DND-41 (cell line): ENCODE results near the gene FAM228B.
"Not testable (repeated sequence)": the region's sequence is repeated elsewhere in the genome, so short reads cannot be mapped to it uniquely, and the experiment has no call there.

Experiments
- ATAC-seq: fragments of 200-7000 bp; cut with Tn5 transposase; 3 replicates; pipeline ENCODE4 v1.9.1; 2021; ENCODE audit warnings: low read depth; ENCODE audit not compliant: insufficient read depth
- DNase-seq: peaks from one replicate; pipeline ENCODE4 v3.0.0-alpha.2; 2020
- H2AFZ ChIP-seq: 2 replicates; pipeline ENCODE4 v1.6.0; 2012; ENCODE audit warnings: low read depth, low read length
- H3K27ac ChIP-seq: 2 replicates; pipeline ENCODE4 v1.5.1; 2012; ENCODE audit warnings: low read length, inconsistent platforms
- H3K27me3 ChIP-seq: fragments of 200-600 bp; sonication (generic); 2 replicates; pipeline ENCODE4 v1.6.0; 2012; ENCODE audit warnings: low read length, mild to moderate bottlenecking, inconsistent platforms; ENCODE audit not compliant: insufficient read depth, poor library complexity
- H3K36me3 ChIP-seq: 2 replicates; pipeline ENCODE4 v1.5.1; 2012; ENCODE audit warnings: low read length, inconsistent platforms; ENCODE audit not compliant: insufficient read depth
- H3K4me1 ChIP-seq: 2 replicates; pipeline ENCODE4 v1.5.1; 2012; ENCODE audit warnings: mild to moderate bottlenecking, low read length; ENCODE audit not compliant: insufficient read depth
- H3K4me2 ChIP-seq: 2 replicates; pipeline ENCODE4 v1.6.0; 2012; ENCODE audit warnings: mild to moderate bottlenecking, moderate library complexity, low read length, inconsistent platforms; ENCODE audit not compliant: insufficient read depth
- H3K4me3 ChIP-seq, 2 experiments: fragments of 200-600 bp in 1 of 2; shearing (Covaris generic) in 1 of 2; 2 replicates each; pipeline ENCODE4 v1.5.1; 2012 to 2016; ENCODE audit warnings: inconsistent platforms in 2 of 2, low read length in 2 of 2, mild to moderate bottlenecking in 2 of 2, low read depth in 1 of 2, moderate library complexity in 1 of 2
- H3K79me2 ChIP-seq: 2 replicates; pipeline ENCODE4 v1.6.0; 2012; ENCODE audit warnings: low read length, inconsistent platforms; ENCODE audit not compliant: insufficient read depth
- H3K9ac ChIP-seq: 2 replicates; pipeline ENCODE4 v1.6.0; 2012; ENCODE audit warnings: low read depth, mild to moderate bottlenecking, inconsistent platforms, low read length, moderate library complexity
- H3K9me3 ChIP-seq: 2 replicates; pipeline ENCODE4 v1.5.1; 2012; ENCODE audit warnings: low read length, moderate library complexity, mild to moderate bottlenecking, inconsistent platforms; ENCODE audit not compliant: insufficient read depth, severe bottlenecking
- H4K20me1 ChIP-seq: 2 replicates; pipeline ENCODE4 v1.6.0; 2012; ENCODE audit warnings: low read length; ENCODE audit not compliant: insufficient read depth
- CTCF ChIP-seq: IDR thresholded peaks from 2 replicates; pipeline ENCODE4 v1.5.1; 2012; ENCODE audit warnings: borderline replicate concordance, low read length, moderate library complexity, mild to moderate bottlenecking; ENCODE audit not compliant: poor library complexity, severe bottlenecking; ENCODE audit errors: extremely low read depth
- EZH2 ChIP-seq: IDR thresholded peaks from 3 replicates; pipeline ENCODE4 v1.6.1; 2012; ENCODE audit warnings: borderline replicate concordance, low read depth, mild to moderate bottlenecking, moderate library complexity, low read length, inconsistent platforms; ENCODE audit not compliant: severe bottlenecking

The FAM228B gene

DNA sequence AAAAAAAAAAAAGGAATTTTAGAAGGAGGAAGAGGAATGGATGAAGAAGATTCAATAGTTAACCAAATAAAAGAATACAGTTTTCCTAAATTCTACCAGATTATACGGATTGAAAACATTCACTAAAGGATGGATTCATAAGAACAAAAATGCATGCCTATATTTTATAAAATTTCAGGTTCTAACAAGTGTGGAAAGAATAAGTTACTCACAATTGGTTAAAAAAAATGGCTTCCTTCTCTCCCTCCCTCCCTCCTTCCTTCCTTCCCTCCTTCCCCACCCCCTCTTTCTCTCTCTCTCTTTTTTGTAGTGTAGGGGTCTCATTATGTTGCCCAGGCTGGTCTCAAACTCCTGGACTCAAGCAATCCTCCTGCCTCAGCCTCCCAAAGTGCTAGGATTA, 37.0 kb upstream of the FAM228B start:
- H4K20me1 ChIP-seq, result no peaks in the 10 kb centered on the region

DNA sequence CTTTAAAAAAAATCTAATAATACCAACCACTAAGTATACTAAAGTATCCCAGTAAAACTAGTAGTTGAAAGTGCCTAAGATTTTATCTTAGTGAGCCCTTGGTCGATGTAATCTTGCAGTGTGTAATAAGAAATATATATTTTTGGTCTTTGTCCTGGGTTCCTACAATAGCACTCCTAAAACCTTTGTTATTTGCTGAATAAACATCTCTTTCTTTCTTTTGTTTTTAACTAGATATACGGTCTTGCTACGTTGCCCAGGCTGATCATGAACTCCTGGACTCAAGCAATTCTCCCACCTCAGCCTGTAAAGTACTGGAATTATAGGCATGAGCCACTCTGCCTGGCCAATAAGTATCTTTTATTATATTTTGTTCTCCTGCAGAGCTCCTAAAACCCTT, 36.2 kb upstream of the FAM228B start:
- no peaks in the 10 kb centered on the region; the same call in 1 of the 2 replicates for H3K36me3 ChIP-seq
- TF ChIP-seq EZH2 (no peak), CTCF (no peak)
- no peaks in the 10 kb centered on the region for H3K27me3 ChIP-seq
- H3K9me3 ChIP-seq, result no peaks in the 10 kb centered on the region
- DNase-seq (no peak), ATAC-seq (no peak)
- H4K20me1 ChIP-seq, result no peaks in the 10 kb centered on the region
- no peak overlapping the region for H3K27ac ChIP-seq
- H3K4me3 ChIP-seq, result no peak overlapping the region
- no peak overlapping the region for H3K9ac ChIP-seq
- H2AFZ ChIP-seq, result no peak overlapping the region
- H3K79me2 ChIP-seq, result no peaks in the 10 kb centered on the region
- H3K4me2 ChIP-seq, result no peak overlapping the region
- H3K4me1 ChIP-seq, result peaks cover 18% of the 10 kb centered on the region

More for the DNA sequence above, 37.0 kb upstream of the FAM228B start:
- Histone ChIP-seq H3K4me1 (peaks cover 18% of the 10 kb centered on the region), H3K9ac (no peak overlapping the region), H3K27me3 (no peaks in the 10 kb centered on the region), H3K4me3 (no peak overlapping the region), H3K79me2 (no peaks in the 10 kb centered on the region), H3K36me3 (no peaks in the 10 kb centered on the region; the same call in 1 of the 2 replicates), H3K9me3 (no peaks in the 10 kb centered on the region), H2AFZ (no peak overlapping the region), H3K27ac (no peak overlapping the region), H3K4me2 (no peak overlapping the region)
- ATAC-seq (no peak), DNase-seq (no peak)
- no peak for TF ChIP-seq EZH2
- TF ChIP-seq CTCF, result no peak

DNA sequence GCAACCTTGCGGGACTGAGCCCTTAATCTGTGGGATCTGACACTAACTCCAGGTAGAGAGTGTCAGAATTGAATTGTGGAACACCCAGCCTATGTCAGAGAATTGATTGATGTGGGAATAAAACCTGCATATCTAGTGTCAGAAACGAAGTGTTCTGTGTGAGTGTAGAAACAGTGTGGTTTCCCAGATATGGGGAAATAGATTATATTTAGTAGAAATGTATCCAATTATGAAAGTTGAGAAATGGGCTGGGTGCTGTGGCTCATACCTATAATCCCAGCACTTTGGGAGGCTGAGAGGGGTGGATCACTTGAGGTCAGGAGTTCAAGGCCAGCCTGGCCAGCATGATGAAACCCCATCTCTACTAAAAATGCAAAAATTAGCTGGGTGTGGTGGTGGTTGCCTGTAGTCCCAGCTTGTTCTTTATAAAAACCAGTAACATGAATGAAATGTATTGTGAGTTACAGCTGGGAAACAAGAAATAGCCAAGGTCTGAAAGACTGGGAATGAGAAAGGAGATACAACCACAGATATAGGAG, 34.4 kb upstream of the FAM228B start:
- Histone ChIP-seq H4K20me1 (no peaks in the 10 kb centered on the region), H3K27ac (no peak overlapping the region), H3K36me3 (no peaks in the 10 kb centered on the region; the same call in 1 of the 2 replicates), H3K4me1 (peaks cover 11% of the 10 kb centered on the region), H3K27me3 (no peaks in the 10 kb centered on the region), H3K4me3 (no peak overlapping the region), H3K79me2 (no peaks in the 10 kb centered on the region), H3K9ac (no peak overlapping the region), H3K9me3 (no peaks in the 10 kb centered on the region), H3K4me2 (no peak overlapping the region), H2AFZ (no peak overlapping the region)
- TF ChIP-seq CTCF (no peak), EZH2 (no peak)
- DNase-seq, result no peak
- ATAC-seq, result no peak

DNA sequence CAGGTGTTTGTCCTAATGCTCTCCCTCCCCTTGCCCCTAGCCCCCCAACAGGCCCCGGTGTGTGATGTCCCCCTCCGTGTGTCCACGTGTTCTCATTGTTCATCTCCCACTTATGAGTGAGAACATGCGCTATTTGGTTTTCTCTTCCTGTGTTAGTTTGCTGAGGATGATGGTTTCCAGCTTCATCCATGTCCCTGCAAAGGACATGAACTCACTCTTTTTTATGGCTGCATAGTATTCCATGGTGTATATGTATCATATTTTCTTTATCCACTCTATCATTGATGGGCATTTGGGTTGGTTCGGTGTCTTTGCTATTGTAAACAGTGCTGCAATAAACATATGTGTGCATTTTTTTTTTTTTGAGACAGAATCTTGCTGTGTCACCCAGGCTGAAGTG, 30.0 kb upstream of the FAM228B start:
- not testable (repeated sequence) for H3K36me3 ChIP-seq

GRCh38 chr2:24095171-24095677, 28.0 kb upstream of the FAM228B start:
- not testable (repeated sequence) for H3K27me3 ChIP-seq, H4K20me1 ChIP-seq, H2AFZ ChIP-seq, H3K4me2 ChIP-seq, H3K36me3 ChIP-seq, H3K4me1 ChIP-seq, H3K9me3 ChIP-seq, H3K27ac ChIP-seq, H3K9ac ChIP-seq, DNase-seq, ATAC-seq, H3K4me3 ChIP-seq, H3K79me2 ChIP-seq

More for the DNA sequence above, 30.0 kb upstream of the FAM228B start:
- H2AFZ ChIP-seq, H3K4me1 ChIP-seq, ATAC-seq, DNase-seq, H3K27ac ChIP-seq, H3K4me2 ChIP-seq, H4K20me1 ChIP-seq, H3K4me3 ChIP-seq, H3K9me3 ChIP-seq, H3K9ac ChIP-seq, H3K27me3 ChIP-seq, H3K79me2 ChIP-seq: not testable (repeated sequence)

DNA sequence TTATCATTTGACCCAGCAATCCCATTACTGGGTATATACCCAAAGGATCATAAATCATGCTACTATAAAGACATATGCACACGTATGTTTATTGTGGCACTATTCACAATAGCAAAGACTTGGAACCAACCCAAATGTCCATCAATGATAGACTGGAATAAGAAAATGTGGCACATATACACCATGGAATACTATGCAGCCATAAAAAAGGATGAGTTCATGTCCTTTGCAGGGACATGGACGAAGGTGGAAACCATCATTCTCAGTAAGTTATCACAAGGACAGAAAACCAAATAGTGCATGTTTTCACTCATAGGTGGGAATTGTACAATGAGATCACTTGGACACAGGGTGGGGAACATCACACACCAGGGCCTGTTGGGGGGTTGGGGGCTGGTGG, 22.5 kb upstream of the FAM228B start:
- not testable (repeated sequence) for H3K4me3 ChIP-seq, ATAC-seq, H3K4me1 ChIP-seq, H3K9ac ChIP-seq, DNase-seq, H3K79me2 ChIP-seq, H3K36me3 ChIP-seq, H3K27ac ChIP-seq, H3K4me2 ChIP-seq, H4K20me1 ChIP-seq, H3K9me3 ChIP-seq, H3K27me3 ChIP-seq, H2AFZ ChIP-seq
